OCI-LY7 (cell line): ENCODE results near the gene AGFG1.

Experiments
- EZH2phosphoT487 ChIP-seq: fragments of 200-600 bp; sonication (generic); IDR thresholded peaks from 2 replicates; pipeline ENCODE4 v1.6.1; 2018; ENCODE audit warnings: low read depth, borderline replicate concordance, mild to moderate bottlenecking, mixed run types, antibody characterized with exemption, low read length, moderate library complexity, mixed read lengths
- TF ChIP-seq, protein P1 (sequence below): fragments of 200-600 bp; sonication (generic); conservative IDR thresholded peaks from 2 replicates; pipeline ENCODE4 v1.5.1; 2014; ENCODE audit warnings: mild to moderate bottlenecking, antibody characterized with exemption, low read length, moderate library complexity, mixed read lengths

DNA sequence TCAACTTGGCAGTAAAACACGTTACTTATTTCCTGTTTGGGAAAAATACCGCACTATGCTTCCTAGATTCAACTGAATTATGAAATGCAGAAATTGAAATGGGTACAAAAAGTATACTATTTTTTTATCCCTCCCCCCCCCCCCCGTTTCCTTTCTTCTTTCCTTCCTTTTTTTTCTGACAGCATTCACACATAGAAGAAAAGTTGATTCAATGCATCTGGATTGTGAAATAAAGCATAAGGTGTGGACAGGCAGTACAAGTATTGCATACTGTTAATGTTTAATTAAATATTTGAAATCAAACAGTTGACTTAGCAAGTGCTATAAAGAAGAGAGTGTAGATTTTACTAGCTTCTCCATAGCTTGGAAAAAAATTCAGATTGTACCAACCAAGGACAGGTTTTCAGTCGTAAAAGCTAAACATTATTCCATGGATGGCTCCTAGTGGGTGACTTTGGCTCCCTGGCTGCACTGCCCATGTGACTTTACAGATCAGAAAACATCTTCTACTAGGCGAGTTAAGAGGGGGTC is 21.6 kb upstream of the AGFG1 start:
- TF ChIP-seq, protein P1, sequence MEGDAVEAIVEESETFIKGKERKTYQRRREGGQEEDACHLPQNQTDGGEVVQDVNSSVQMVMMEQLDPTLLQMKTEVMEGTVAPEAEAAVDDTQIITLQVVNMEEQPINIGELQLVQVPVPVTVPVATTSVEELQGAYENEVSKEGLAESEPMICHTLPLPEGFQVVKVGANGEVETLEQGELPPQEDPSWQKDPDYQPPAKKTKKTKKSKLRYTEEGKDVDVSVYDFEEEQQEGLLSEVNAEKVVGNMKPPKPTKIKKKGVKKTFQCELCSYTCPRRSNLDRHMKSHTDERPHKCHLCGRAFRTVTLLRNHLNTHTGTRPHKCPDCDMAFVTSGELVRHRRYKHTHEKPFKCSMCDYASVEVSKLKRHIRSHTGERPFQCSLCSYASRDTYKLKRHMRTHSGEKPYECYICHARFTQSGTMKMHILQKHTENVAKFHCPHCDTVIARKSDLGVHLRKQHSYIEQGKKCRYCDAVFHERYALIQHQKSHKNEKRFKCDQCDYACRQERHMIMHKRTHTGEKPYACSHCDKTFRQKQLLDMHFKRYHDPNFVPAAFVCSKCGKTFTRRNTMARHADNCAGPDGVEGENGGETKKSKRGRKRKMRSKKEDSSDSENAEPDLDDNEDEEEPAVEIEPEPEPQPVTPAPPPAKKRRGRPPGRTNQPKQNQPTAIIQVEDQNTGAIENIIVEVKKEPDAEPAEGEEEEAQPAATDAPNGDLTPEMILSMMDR: no peak
- TF ChIP-seq EZH2phosphoT487: no peak
